Measurements from ENCODE around the gene C22orf23. TPM values are rescaled to one million over a fixed set of nuclear protein-coding genes. Genes with fewer than 3 reads are reported as not detected.

C22orf23 gene
- total and polyA plus RNA-seq, 2 of the 13 experiments (the other 11 are each of a cell fraction or from before 2014, with no cell fraction given), result 0.21 to 0.24 TPM

- BruUV-seq (replicated peaks), result no TSS peak
- FAIRE-seq (no peak), ATAC-seq (no peak), DNase-seq (ENCODE audit: low spot score) (no peak)
- 92% methylated on average over 1 of the region's 1 CpG for WGBS (ENCODE audit: low lambda C conversion rate)
- Histone ChIP-seq H3K9ac (ENCODE audit: insufficient read depth, low read depth, low read length) (no peak overlapping the region), H3K36me3 (replicated peaks in 1 of 2; ENCODE audit: control insufficient read depth in 1 of 2, insufficient read depth in 2 of 2, low read length in 2 of 2) (peaks cover 14 to 31% of the 10 kb centered on the region in 2 experiments), H3K4me1 (ENCODE audit: insufficient read depth, low read length) (peaks cover 71% of the 10 kb centered on the region), H3K27ac (ENCODE audit: extremely low read length, insufficient read depth, low read length) (peak overlapping the region; percentile 70), H3K4me2 (ENCODE audit: low read depth, low read length) (no peak overlapping the region), H3K9me3 (ENCODE audit: low read length) (no peaks in the 10 kb centered on the region), H4K20me1 (ENCODE audit: insufficient read depth, low read length) (no peaks in the 10 kb centered on the region), H3K79me2 (ENCODE audit: insufficient read depth, low read length) (peaks cover 2% of the 10 kb centered on the region), H3K27me3 (ENCODE audit: control insufficient read depth in 1 of 2, insufficient read depth in 2 of 2, low read length in 2 of 2) (no peaks in the 10 kb centered on the region), H3K4me3 (replicated peaks in 1 of 3; ENCODE audit: insufficient read depth in 1 of 3, low read depth in 2 of 3, low read length in 3 of 3) (no peak overlapping the region), H2AFZ (ENCODE audit: low read length) (no peak overlapping the region)
- in situ Hi-C loops (cut with HindIII; ENCODE audit: extremely low pct_ligation_motif_present, low pct_unique_long_range_greater_than_20kb) (no loop called here), intact Hi-C loops (cut with micrococcal nuclease; ENCODE audit: unreplicated experiment) (loop anchor here (5.0 kb wide), 1 partner anchor 35 kb away; no protein-coding TSS in a partner anchor)
- no peak for TF ChIP-seq ZNF543 (CRISPR knock-in tag; IDR thresholded peaks at IDR 0.05)
- no peak for TF ChIP-seq ISX (CRISPR knock-in tag; conservative IDR thresholded peaks at IDR 0.05)
- no peak for TF ChIP-seq ZNF703 (CRISPR knock-in tag; IDR thresholded peaks at IDR 0.05; ENCODE audit: borderline replicate concordance)
- TF ChIP-seq, protein P1, sequence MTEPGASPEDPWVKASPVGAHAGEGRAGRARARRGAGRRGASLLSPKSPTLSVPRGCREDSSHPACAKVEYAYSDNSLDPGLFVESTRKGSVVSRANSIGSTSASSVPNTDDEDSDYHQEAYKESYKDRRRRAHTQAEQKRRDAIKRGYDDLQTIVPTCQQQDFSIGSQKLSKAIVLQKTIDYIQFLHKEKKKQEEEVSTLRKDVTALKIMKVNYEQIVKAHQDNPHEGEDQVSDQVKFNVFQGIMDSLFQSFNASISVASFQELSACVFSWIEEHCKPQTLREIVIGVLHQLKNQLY (CRISPR knock-in tag; IDR thresholded peaks at IDR 0.05), result no peak
- no peak for TF ChIP-seq CREB1 (IDR thresholded peaks at IDR 0.05)
- no peak for TF ChIP-seq CREB1 (CRISPR knock-in tag; IDR thresholded peaks at IDR 0.05)
- ChIA-PET POLR2A (no interaction called here), CTCF (ENCODE audit: low intra/inter-chr PET ratio, low total read pairs) (no interaction called here)
Measured at GRCh38 chr22:37967147-37967546, 13.7 kb upstream of the C22orf23 start.

GRCh38 chr22:37965940-37966664 is 12.7 kb upstream of the C22orf23 start:
- Histone ChIP-seq H3K4me1 (ENCODE audit: insufficient read depth, low read length) (peaks cover 63% of the 10 kb centered on the region), H3K27ac (ENCODE audit: extremely low read length, insufficient read depth, low read length) (peak overlapping the region; percentile 70), H3K9me3 (ENCODE audit: low read length) (no peaks in the 10 kb centered on the region), H3K4me2 (ENCODE audit: low read depth, low read length) (peak overlapping the region; percentile 8), H3K4me3 (replicated peaks in 1 of 3; ENCODE audit: insufficient read depth in 1 of 3, low read depth in 2 of 3, low read length in 3 of 3) (no peak overlapping the region), H4K20me1 (ENCODE audit: insufficient read depth, low read length) (no peaks in the 10 kb centered on the region), H3K27me3 (ENCODE audit: control insufficient read depth in 1 of 2, insufficient read depth in 2 of 2, low read length in 2 of 2) (no peaks in the 10 kb centered on the region), H3K36me3 (replicated peaks in 1 of 2; ENCODE audit: control insufficient read depth in 1 of 2, insufficient read depth in 2 of 2, low read length in 2 of 2) (peaks cover 19 to 42% of the 10 kb centered on the region in 2 experiments), H3K79me2 (ENCODE audit: insufficient read depth, low read length) (peaks cover 2% of the 10 kb centered on the region), H2AFZ (ENCODE audit: low read length) (no peak overlapping the region), H3K9ac (ENCODE audit: insufficient read depth, low read depth, low read length) (no peak overlapping the region)
- CTCF ChIA-PET (ENCODE audit: low intra/inter-chr PET ratio, low total read pairs), result interaction anchor here (1.2 to 1.4 kb wide), 3 partner anchors 32 to 148 kb away, joined by 3 to 7 read pairs (median 4); no protein-coding TSS in a partner anchor
- no TSS peak for BruUV-seq (replicated peaks)
- intact Hi-C loops (cut with micrococcal nuclease; ENCODE audit: unreplicated experiment) (loop anchor here (1.0 to 5.0 kb wide), 2 partner anchors 34 to 149 kb away; no protein-coding TSS in a partner anchor), in situ Hi-C loops (cut with HindIII; ENCODE audit: extremely low pct_ligation_motif_present, low pct_unique_long_range_greater_than_20kb) (no loop called here)
- peak; percentile 77 for DNase-seq (ENCODE audit: low spot score)
- 68% methylated on average over 9 of the region's 9 CpGs for WGBS (ENCODE audit: low lambda C conversion rate)
- peak; percentile 65 for ATAC-seq
- POLR2A ChIA-PET, result interaction anchor here (0.8 to 1.7 kb wide), 3 partner anchors 12 to 148 kb away, joined by 3 to 8 read pairs (median 5); partner anchors contain the start of genes ANKRD54, C22orf23 and POLR2F
- FAIRE-seq, result no peak
- TF ChIP-seq, protein P2, sequence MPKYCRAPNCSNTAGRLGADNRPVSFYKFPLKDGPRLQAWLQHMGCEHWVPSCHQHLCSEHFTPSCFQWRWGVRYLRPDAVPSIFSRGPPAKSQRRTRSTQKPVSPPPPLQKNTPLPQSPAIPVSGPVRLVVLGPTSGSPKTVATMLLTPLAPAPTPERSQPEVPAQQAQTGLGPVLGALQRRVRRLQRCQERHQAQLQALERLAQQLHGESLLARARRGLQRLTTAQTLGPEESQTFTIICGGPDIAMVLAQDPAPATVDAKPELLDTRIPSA (CRISPR knock-in tag; IDR thresholded peaks at IDR 0.05; ENCODE audit: borderline replicate concordance), result no peak
- TF ChIP-seq DNMT1 (CRISPR knock-in tag; IDR thresholded peaks at IDR 0.05) (peak; percentile 56; the same call in 1 of the 2 replicates), GZF1 (CRISPR knock-in tag; IDR thresholded peaks at IDR 0.05) (no peak), ZNF644 (CRISPR knock-in tag; IDR thresholded peaks at IDR 0.05; ENCODE audit: low read depth) (peak; percentile 75), JUN (CRISPR knock-in tag; IDR thresholded peaks at IDR 0.05) (no peak)
- TF ChIP-seq, protein P3, sequence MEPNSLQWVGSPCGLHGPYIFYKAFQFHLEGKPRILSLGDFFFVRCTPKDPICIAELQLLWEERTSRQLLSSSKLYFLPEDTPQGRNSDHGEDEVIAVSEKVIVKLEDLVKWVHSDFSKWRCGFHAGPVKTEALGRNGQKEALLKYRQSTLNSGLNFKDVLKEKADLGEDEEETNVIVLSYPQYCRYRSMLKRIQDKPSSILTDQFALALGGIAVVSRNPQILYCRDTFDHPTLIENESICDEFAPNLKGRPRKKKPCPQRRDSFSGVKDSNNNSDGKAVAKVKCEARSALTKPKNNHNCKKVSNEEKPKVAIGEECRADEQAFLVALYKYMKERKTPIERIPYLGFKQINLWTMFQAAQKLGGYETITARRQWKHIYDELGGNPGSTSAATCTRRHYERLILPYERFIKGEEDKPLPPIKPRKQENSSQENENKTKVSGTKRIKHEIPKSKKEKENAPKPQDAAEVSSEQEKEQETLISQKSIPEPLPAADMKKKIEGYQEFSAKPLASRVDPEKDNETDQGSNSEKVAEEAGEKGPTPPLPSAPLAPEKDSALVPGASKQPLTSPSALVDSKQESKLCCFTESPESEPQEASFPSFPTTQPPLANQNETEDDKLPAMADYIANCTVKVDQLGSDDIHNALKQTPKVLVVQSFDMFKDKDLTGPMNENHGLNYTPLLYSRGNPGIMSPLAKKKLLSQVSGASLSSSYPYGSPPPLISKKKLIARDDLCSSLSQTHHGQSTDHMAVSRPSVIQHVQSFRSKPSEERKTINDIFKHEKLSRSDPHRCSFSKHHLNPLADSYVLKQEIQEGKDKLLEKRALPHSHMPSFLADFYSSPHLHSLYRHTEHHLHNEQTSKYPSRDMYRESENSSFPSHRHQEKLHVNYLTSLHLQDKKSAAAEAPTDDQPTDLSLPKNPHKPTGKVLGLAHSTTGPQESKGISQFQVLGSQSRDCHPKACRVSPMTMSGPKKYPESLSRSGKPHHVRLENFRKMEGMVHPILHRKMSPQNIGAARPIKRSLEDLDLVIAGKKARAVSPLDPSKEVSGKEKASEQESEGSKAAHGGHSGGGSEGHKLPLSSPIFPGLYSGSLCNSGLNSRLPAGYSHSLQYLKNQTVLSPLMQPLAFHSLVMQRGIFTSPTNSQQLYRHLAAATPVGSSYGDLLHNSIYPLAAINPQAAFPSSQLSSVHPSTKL (CRISPR knock-in tag; IDR thresholded peaks at IDR 0.05), result peak; percentile 45; the same call in 1 of the 2 replicates

Data from HepG2 (cell line).